HG03066 (cell line): ENCODE data around the gene NOP58.
A peak's percentile ranks its signal among the peaks of the same experiment; 100 is the strongest.
"Not testable (repeated sequence)": the region's sequence is repeated elsewhere in the genome, so short reads cannot be mapped to it uniquely, and the experiment has no call there.

ENCODE experiments used
- ATAC-seq: cut with Tn5 transposase; IDR thresholded peaks from one replicate; pipeline ENCODE4 v1.9.1; 2021; ENCODE audit warnings: low read depth; ENCODE audit not compliant: unreplicated experiment

Gene NOP58

DNA sequence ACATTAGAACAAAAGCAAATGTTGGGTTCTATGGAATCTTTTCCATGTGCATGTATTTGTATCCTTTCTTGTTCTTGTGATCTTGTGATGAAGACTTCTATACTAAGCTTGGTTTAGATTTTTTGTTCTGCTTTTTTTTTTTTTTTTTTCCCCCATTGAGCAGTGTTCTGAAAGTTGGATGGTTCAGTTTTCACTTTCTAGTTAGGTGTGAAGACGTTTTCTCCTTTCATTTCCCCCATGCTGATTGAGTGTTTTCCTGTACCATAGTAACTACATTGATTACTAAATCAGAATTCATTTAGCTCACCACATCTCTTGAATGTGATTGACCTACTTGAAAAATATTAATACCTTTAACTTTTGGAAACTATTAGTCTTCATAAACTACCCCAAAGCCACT is 34.1 kb downstream of the NOP58 start:
- peak; percentile 89 for ATAC-seq

DNA sequence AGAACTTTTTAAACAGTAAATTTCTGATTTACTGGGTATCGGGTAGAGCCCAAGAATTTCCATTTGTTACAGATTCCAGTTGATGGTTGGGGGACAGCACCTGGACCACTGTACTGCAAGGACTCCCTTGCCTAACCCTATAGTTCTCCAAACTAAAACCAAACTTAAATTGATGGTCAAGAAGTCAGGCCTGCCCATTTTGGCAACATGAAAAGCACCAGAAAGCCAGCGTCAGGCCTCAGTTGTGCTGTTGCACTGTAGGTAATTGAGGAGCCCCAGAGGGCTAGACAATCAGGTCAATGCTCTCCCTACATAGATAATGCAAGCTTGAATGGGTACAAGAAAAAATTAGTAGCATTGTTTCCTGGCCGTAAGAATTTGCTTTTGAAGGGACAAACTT is 40.5 kb downstream of the NOP58 start:
- no peak for ATAC-seq

DNA sequence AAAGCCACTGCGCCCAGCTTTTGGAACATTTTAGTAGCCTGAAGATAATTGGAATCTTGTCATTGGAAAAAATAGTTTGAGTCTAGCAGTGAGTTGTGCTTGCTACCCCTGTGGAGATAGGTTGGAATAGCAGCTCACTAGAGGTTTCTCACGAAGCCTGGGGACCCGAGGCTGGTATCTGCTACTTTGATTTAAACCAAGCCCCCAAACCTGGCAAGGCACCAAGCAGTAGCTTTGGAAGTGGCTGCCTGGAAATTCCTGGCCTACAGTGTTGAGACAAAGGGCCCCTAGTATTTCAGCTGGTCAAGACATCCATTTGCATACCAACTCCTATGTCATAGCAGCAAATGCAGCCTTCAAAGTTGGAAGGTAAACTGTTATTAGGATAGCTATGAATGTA is 42.1 kb downstream of the NOP58 start:
- no peak for ATAC-seq

DNA sequence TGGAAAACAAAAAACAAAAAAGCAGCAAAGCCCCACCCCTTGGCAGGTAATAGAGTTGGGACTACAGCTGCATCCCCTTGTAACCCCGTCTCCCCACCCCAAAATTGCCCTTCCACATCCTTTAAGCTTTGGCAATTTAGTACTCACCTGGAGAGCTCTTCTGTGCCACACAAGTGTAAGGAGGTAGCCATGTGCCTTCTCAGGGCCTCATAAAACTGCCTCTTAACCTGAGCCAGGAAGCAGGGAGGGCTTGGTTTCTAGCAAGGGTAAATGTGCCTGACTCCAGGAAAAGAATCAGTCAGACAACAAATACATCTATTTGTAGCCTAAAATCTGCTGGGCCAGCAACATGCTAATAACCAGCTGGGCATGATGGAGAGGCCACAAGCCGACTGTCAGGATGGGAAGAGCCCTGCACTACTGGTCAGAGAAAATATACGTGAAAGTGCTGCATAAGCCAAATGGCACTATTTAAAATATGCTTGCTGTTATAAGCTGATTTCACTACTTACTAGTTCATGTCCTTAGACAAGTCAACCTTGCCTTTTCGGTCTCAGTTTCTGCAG is 46.3 kb downstream of the NOP58 start:
- no peak for ATAC-seq

DNA sequence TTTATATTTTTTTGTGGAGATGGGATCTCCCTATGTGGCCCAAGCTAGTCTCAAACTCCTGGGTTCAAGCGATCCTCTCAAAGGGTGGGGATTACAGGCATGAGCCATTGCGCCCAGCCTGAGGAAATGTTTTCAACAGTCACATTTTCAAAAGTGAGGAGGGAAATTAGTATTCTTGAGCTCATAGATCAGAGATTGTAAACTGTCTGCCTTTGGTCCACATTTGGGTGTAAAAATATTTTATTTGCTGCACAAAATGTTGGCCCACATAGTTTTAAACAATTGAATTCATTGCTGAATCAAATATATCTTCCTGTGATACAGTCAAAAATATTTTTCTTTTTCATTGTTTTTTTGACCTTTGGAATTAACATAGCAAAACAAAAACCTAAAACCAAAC is 48.6 kb downstream of the NOP58 start:
- no peak for ATAC-seq

DNA sequence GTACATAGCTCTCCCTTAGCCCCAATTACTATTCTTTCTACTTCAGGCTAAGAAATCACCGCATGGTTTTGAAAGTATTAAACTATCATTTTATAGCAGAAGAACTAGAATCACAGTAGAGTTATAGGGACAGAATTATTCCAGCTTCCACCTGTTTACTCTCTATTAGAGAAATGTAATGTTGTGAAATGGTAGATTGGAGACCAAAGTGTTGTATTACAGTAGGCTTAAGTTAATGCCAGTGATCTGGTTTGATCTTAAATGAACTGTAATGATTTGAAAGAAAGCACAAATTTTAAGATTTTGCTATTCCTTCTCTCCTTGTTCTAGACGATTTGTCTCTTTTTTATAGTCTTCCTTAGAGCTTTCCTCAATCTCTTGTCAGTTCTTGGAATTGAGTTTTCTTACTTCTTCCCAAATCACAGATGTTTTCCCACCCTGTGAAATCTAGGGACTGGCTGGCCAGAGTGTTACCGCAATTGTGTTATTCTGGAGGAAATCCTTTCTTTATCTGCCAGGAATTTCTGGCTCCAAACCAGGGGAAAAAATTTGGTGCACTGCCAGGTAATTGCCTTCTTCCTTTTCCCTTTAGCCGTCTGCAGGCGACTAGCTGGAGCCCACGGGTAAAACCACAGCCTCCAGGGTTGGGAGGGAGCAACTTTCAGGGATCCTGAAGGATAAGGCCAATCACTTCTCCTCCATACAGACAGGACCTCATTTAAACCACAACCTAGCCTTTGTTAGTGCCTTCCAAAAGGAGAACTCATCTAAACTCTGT is 51.7 kb downstream of the NOP58 start:
- no peak for ATAC-seq

DNA sequence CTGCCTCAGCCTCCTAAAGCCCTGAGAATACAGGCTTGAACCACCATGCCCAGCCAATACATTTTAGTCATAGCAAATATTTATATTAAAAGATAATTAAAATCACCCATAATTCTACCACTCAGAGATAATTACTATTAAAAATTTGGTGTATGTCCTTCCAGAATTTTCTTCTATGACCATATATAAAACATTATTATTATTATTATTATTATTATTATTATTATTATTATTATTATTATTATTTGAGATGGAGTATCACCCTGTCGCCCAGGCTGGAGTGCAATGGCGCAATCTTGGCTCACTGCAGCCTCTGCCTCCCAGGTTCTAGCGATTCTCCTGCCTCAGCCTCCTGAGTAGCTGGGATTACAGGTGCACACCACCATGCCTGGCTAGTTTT is 54.8 kb downstream of the NOP58 start:
- not testable (repeated sequence) for ATAC-seq

DNA sequence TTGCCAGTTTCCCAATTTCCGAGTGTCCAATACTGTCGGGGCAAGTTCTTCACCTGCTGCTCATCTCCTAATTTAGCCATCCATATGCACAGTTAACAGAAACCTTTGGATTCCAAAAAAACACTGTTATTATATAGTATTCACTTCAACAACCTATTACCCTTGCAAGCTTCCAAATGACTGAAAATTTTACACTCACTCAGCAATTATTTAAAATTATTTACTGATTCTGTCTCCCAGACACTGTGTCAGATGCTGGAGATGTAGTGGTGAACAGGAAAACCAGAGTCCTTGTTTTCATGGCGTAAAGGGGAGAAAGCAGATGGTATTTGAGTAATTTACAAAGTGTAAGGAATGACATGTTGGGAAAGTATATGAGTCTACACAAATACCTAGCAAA is 56.9 kb downstream of the NOP58 start:
- ATAC-seq, result no peak

DNA sequence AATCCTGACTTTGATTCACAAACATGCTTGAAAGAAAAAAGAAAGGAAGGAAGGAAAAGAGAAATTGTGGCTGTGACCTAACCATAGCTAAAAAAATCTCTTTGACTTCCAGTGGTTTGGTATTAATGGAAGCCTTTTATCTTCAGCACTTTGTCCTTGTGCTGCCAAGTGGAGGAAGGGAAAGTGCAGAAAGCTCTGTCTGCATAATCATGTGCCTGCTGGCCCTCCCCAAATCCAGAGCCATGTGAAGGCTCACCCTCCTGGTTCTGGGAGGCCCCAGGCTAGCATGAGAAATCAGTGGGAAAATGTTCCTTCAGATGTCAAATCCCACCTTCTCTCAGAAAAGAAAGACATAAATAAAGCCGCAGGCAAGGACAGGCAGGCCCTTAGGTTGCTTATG is 62.3 kb downstream of the NOP58 start:
- ATAC-seq, result no peak

DNA sequence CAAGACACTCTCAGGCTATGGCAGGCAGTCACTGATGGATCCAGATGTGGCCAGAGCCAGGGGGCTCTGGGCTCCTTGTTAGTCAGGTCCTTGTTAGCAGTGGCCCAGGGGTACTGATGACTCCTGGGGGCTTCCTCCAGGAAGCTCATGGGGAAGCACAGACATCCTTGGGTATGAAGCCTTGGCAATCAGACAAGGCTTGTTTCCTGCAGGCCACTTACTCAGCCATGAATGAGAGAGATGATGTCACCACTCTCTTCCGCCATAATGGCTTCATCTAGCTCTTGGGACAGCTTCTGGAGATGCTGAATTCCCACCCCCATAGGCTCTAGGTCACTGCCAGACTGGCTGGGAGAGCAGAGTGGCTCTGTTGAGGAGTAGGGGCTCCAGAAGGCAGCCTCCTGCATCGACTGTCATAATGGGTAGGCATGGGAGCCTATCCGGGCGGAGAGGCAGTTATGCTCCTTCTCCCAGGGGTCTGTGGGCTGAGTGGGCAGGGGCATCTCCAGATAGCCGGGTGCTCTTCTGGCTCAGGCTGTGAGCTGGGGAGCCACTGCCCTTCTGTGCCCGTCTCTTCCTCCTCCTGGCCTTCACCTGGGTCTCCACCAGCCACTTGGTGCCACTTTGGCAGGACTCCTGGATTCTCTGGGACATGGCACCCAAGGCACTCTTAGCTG is 70.4 kb downstream of the NOP58 start:
- no peak for ATAC-seq

DNA sequence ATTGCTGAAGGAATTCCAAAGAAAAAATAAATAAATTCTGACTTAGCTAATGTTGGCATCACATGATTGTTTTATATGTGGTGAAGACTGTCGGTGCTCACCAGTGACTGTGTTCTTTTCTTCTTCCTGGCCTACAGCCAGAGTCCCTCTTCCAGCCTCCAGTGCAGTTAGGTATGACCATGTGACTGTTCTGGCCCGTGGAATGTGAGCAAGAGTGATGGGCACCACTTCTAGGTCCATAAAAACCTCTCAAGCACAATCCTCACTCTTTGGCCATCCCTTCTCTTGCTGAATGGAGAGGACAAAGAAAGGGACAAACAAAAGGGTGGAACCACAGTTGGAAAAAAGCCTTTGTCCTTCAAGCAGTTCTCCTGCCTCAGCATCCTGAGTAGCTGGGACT is 71.6 kb downstream of the NOP58 start:
- ATAC-seq, result no peak

DNA sequence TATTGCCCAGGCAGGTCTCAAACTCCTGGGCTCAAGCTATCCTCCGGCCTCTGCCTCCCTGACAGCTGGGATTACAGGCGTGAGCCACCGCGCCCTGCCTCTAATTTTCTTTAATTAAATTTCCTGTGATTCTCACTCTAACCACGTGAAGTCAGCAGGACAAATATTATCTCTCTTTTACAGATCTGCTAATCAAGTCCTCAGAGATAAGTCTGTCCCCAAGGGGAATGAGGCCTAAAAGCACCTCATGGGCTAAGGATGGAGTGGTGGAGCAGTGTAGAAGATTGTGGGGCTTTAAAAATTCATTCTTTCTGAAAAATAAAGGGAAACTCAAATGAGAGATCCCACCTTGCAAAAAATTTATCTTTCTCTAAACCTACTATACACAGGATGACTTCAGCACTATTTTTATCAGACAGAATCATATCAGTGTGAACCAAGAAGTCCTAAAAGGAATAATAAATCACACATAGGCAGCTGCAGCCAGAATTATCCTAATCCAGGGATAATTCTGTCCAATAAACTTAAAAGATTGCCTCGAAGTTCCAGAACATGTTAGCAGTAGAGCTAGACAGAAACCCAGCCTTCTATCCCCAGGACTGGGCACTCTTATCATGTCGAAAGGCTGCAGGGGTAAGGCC is 72.3 kb downstream of the NOP58 start:
- no peak for ATAC-seq

DNA sequence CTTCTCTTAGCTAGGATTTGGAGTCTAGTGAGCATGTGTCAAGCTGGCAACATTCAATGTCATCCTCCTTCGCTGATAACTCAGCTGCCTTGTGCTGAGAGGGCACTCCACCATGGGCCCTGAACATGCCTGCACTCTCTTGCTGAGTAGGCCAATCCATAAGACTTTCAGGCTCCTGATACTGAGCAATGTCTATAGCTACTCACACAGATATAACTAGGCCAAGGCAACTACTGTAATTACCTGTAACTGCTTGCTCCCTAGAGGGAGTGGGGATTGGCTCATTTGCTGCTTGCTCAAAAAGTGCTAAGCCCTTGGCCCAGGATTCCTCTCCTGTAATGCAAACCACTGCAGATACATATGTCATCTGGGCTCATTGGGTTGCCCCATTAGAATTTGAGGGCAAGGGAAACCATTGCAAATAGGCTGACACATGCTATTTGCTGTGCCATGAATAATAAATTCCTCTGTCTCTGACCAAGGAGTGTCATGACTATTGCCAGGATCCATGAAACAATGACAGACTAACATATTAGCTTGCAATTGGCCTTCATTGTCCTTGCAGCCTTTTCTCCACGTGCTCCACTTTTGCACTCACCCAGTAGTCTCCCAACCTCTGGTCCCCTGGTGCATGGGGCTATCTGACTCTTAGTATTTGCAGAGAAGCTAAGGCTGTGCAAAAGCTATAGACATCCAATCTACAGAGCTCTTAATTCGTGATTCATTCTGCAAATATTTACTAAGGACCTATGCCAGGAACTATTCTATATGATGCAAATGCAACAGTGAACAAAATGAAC is 73.7 kb downstream of the NOP58 start:
- no peak for ATAC-seq

DNA sequence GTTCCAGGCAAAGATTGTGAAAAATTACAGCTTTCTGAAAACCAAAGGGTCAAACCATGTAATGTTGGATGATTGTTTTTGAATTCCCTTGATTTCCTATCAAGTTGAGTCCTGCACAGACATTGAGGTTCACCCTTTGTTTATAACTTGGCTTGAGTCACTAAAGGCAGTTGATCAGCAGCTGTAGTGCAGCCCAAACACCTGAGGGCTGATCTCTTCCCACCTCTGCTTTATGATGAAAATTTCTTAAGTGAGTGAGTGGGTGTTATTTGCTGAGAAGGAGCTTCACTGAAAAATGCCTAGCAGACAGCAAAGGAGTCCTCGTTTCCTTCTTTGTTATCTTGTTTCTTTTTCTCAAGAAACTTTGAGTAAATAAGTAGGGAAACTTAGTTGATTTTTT is 78.6 kb downstream of the NOP58 start:
- ATAC-seq, result no peak

DNA sequence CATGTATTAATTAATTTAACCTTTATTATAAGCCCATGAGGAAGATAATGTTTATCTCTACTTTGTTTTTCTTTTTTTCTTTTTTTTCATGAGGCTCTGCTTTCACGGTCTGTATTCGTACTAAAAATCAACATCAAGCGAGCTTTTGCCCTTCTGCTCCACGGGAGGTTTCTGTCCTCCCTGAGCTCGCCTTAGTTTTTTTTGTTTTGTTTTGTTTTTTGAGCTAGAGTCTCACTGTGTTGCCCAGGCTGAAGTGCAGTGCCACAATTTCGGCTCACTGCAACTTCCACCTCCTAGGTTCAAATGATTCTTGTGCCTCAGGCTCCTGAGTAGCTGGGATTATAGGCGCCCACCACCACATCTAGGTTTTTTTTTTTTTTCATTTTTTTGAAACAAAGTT is 80.6 kb downstream of the NOP58 start:
- no peak for ATAC-seq
